ENCODE results near the gene PLOD1.
"Not testable (repeated sequence)": the region's sequence is repeated elsewhere in the genome, so short reads cannot be mapped to it uniquely, and the experiment has no call there.

PLOD1 gene

GRCh38 chr1:11935733-11936132 is 1.2 kb downstream of the PLOD1 start:
- in situ Hi-C loops (cut with MboI; ENCODE audit: low sequenced_read_pairs): not testable (repeated sequence)

- in situ Hi-C loops (cut with MboI; ENCODE audit: low sequenced_read_pairs): no loop called here
These were observed 4.4 kb downstream of the PLOD1 start for GRCh38 chr1:11938722-11939526.

- in situ Hi-C loops (cut with MboI; ENCODE audit: low sequenced_read_pairs): not testable (repeated sequence)
These were observed 5.3 kb downstream of the PLOD1 start for GRCh38 chr1:11939794-11940193.

- in situ Hi-C loops (cut with MboI; ENCODE audit: low sequenced_read_pairs): no loop called here
These were observed 5.9 kb downstream of the PLOD1 start for GRCh38 chr1:11940260-11940921.

- in situ Hi-C loops (cut with MboI; ENCODE audit: low sequenced_read_pairs): no loop called here
These were observed 7.8 kb downstream of the PLOD1 start for GRCh38 chr1:11942280-11942679.

GRCh38 chr1:11943619-11944018 is 9.1 kb downstream of the PLOD1 start:
- in situ Hi-C loops (cut with MboI; ENCODE audit: low sequenced_read_pairs): no loop called here

- in situ Hi-C loops (cut with MboI; ENCODE audit: low sequenced_read_pairs): no loop called here
These were observed 9.9 kb downstream of the PLOD1 start for GRCh38 chr1:11944358-11944931.

- in situ Hi-C loops (cut with MboI; ENCODE audit: low sequenced_read_pairs): no loop called here
These were observed 12.1 kb downstream of the PLOD1 start for GRCh38 chr1:11946647-11947046.

GRCh38 chr1:11948822-11949458 is 14.4 kb downstream of the PLOD1 start:
- in situ Hi-C loops (cut with MboI; ENCODE audit: low sequenced_read_pairs): no loop called here

- in situ Hi-C loops (cut with MboI; ENCODE audit: low sequenced_read_pairs): no loop called here
These were observed 17.4 kb downstream of the PLOD1 start for GRCh38 chr1:11951901-11952300.

- in situ Hi-C loops (cut with MboI; ENCODE audit: low sequenced_read_pairs): no loop called here
These were observed 18.1 kb downstream of the PLOD1 start for GRCh38 chr1:11952455-11953109.

GRCh38 chr1:11955221-11955620 is 20.7 kb downstream of the PLOD1 start:
- in situ Hi-C loops (cut with MboI; ENCODE audit: low sequenced_read_pairs): no loop called here

- in situ Hi-C loops (cut with MboI; ENCODE audit: low sequenced_read_pairs): no loop called here
These were observed 22.9 kb downstream of the PLOD1 start for GRCh38 chr1:11957398-11957797.

GRCh38 chr1:11957897-11958296 is 23.4 kb downstream of the PLOD1 start:
- in situ Hi-C loops (cut with MboI; ENCODE audit: low sequenced_read_pairs): no loop called here

GRCh38 chr1:11960276-11960675 is 25.8 kb downstream of the PLOD1 start:
- in situ Hi-C loops (cut with MboI; ENCODE audit: low sequenced_read_pairs): no loop called here

- in situ Hi-C loops (cut with MboI; ENCODE audit: low sequenced_read_pairs): no loop called here
These were observed 26.2 kb downstream of the PLOD1 start for GRCh38 chr1:11960715-11961114.

- in situ Hi-C loops (cut with MboI; ENCODE audit: low sequenced_read_pairs): no loop called here
These were observed 26.7 kb downstream of the PLOD1 start for GRCh38 chr1:11961230-11961629.

GRCh38 chr1:11963622-11964021 is 29.1 kb downstream of the PLOD1 start:
- in situ Hi-C loops (cut with MboI; ENCODE audit: low sequenced_read_pairs): no loop called here

- in situ Hi-C loops (cut with MboI; ENCODE audit: low sequenced_read_pairs): no loop called here
These were observed 30.1 kb downstream of the PLOD1 start for GRCh38 chr1:11964656-11965055.

- in situ Hi-C loops (cut with MboI; ENCODE audit: low sequenced_read_pairs): no loop called here
These were observed 32.6 kb downstream of the PLOD1 start for GRCh38 chr1:11967028-11967547.

All from HL-60/S4 (cell line).